Stimulated activated naive CD4-positive, alpha-beta T cell (primary cell): Measurements from ENCODE around the gene BMERB1.

Experiments used
- DNase-seq, 6 experiments: peaks; one replicate each; lab custom pipeline; 2025; lab: John Stamatoyannopoulos, UW

Gene BMERB1

GRCh38 chr16:15616012-15616411, 181.6 kb downstream of the BMERB1 start:
- no peak for DNase-seq

- no peak for DNase-seq
These were observed 182.2 kb downstream of the BMERB1 start for GRCh38 chr16:15616475-15617165.

GRCh38 chr16:15617901-15618300, 183.5 kb downstream of the BMERB1 start:
- DNase-seq: no peak

DNA sequence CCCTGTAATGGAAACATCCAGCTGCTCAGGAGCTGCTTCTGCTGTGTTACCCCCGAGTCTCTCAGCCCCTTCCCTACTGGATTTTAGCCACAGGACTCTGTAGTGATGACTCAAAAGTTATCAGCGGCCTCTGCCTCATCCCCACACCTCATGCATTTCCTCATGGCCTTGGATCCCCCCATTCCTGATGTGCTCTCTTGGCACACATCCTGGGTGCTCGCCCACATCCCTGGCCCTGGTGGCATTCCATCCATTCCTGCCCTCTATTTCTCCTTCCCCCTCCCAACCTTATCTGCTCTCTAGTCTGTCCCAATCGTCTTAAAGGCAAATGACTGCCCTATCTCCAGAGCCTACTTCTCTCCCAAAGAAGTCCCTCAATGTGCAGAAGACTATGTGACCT, 184.0 kb downstream of the BMERB1 start:
- DNase-seq: no peak

GRCh38 chr16:15620611-15621195, 186.3 kb downstream of the BMERB1 start:
- no peak for DNase-seq

GRCh38 chr16:15621456-15621855, 187.1 kb downstream of the BMERB1 start:
- no peak for DNase-seq

DNA sequence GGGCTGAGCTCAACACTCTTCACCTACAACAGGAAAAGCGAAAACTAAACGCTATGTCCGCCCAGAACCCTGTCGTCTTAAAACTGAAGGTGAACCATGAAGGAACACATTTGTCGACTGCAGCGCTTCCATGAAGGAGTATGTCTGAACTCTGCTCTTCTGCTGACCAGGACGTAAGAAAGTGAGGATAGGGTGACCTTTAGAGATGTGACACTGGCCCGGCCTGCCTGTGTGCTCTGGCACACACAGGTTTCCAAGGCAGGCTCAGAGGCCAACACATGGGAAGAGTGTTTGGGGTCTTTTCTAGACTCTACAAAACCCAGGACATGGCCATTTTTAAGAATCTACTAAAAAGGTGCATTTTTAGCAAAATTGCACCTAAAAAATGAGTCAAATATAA, 187.5 kb downstream of the BMERB1 start:
- DNase-seq: no peak

DNA sequence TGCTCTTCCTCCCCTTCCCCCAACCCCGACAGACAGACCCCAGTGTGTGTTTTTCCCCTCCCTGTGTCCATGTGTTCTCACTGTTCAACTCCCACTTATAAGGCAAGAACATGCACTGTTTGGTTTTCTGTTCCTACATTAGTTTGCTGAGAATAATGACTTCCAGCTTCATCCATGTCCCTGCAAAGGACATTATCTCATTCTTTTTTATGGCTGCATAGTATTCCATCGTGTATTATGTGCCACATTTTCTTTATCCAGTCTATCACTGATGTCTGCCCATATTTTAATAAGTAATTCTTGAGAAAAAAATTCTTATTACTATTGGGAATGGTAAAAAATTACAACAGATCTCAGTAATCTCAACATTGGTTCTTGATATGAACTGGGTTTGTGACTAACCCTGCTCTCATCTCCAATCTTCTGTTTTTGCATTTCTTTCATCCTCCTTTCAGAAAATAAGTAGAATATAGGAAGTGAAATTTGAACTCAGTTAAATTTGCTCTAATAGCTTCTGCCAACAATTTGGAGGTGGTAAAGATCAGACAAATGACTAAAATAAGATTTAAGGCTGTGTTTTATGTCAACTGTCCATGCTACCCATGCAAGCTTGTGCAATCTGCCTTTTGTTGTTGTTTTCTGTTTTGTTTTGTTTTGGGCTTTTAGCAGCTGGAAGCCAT, 197.5 kb downstream of the BMERB1 start:
- no peak for DNase-seq

DNA sequence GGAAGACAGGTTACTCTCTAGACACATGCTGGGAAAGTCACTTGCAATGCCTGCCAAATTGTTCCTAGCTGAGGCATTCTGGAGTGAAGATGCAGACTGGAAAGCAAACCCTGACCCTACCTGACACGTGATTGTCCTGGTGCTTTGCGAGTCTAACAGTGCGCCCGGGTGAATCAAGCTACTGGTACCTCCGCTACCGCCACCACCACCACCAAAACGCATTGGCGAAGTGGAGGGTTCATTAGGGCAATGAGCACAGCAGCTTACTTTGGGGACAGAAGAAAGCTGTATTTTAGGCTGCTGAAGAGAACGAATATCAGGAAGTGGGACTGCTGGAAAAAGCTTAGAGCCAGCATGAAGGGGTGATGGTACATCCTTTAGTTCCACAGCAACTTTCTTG, 201.5 kb downstream of the BMERB1 start:
- DNase-seq: no peak

GRCh38 chr16:15636392-15636873, 202.0 kb downstream of the BMERB1 start:
- DNase-seq: peak in 3 of 6 experiments; percentile 18 to 39 (median 35)
